Spleen (tissue), 11 donors: ENCODE measurements around the gene ADARB1. TPM values are rescaled to one million over a fixed set of nuclear protein-coding genes. Genes with fewer than 3 reads are reported as not detected.

Experiments used
- DNase-seq: peaks from one replicate; pipeline ENCODE4 v3.0.0-alpha.2; 2020
- H3K27ac ChIP-seq, 8 donors: fragments of 200-600 bp; sonication (generic) in 7 of 8; 1 replicate in 4 of 8; 2 replicates in 4 of 8; pipeline versions ENCODE4 v1.5.0 to v1.8.0; 2016 to 2021; ENCODE audit warnings: inconsistent platforms in 4 of 8, mild to moderate bottlenecking in 4 of 8, moderate library complexity in 1 of 8
- H3K27me3 ChIP-seq, 7 donors: fragments of 200-600 bp; sonication (generic) in 6 of 7; replicated peaks in 1 of 7; 1 replicate in 4 of 7; 2 replicates in 3 of 7; pipeline versions ENCODE4 v1.5.0 to v1.8.0; 2016 to 2021; ENCODE audit warnings: inconsistent platforms in 3 of 7, mild to moderate bottlenecking in 1 of 7
- H3K36me3 ChIP-seq, 6 donors: fragments of 200-600 bp; sonication (generic) in 5 of 6; 1 replicate in 4 of 6; 2 replicates in 2 of 6; pipeline versions ENCODE4 v1.5.0 to v1.8.0; 2016 to 2021; ENCODE audit warnings: inconsistent platforms in 2 of 6
- H3K4me1 ChIP-seq, 6 donors: fragments of 200-600 bp; sonication (generic) in 5 of 6; 1 replicate in 3 of 6; 2 replicates in 3 of 6; pipeline versions ENCODE4 v1.5.0 to v1.8.0; 2016 to 2021; ENCODE audit warnings: inconsistent platforms in 3 of 6
- H3K4me3 ChIP-seq, 8 donors: fragments of 200-600 bp; sonication (generic) in 7 of 8; 1 replicate in 4 of 8; 2 replicates in 4 of 8; pipeline versions ENCODE4 v1.5.0 to v1.8.0; 2016 to 2021; ENCODE audit warnings: inconsistent platforms in 4 of 8, mild to moderate bottlenecking in 4 of 8, moderate library complexity in 2 of 8
- H3K9me3 ChIP-seq, 8 donors: fragments of 200-600 bp; sonication (generic) in 7 of 8; 1 replicate in 4 of 8; 2 replicates in 4 of 8; pipeline versions ENCODE4 v1.5.0 to v1.8.0; 2016 to 2021; ENCODE audit warnings: inconsistent platforms in 4 of 8
- CTCF ChIP-seq, 11 experiments: fragments of 200-600 bp in 7 of 11; fragments of 450-650 bp in 4 of 11; sonication (generic) in 4 of 11; IDR thresholded peaks in 8 of 11; conservative IDR thresholded peaks in 3 of 11; 1 replicate in 7 of 11; 2 replicates in 4 of 11; pipeline versions ENCODE4 v1.4.0 to v1.8.0; 2016 to 2021; ENCODE audit warnings: antibody characterized with exemption in 11 of 11, inconsistent platforms in 4 of 11, mild to moderate bottlenecking in 1 of 11
- POLR2A ChIP-seq, 3 donors: fragments of 450-650 bp; IDR thresholded peaks; one replicate each; pipeline ENCODE4 v1.5.1; 2017; ENCODE audit warnings: antibody characterized with exemption in 3 of 3, mild to moderate bottlenecking in 1 of 3
- POLR2AphosphoS5 ChIP-seq, 3 donors: sonication (generic); formaldehyde crosslinking; IDR thresholded peaks; one replicate each; pipeline ENCODE4 v1.5.1; 2017; ENCODE audit warnings: antibody characterized with exemption in 3 of 3
- WGBS, 5 donors: extraction: QIAGEN DNeasy Blood & Tissue Kit in 3 of 5; methylation state at CpG; one replicate each; pipeline versions ENCODE4 v1.1.5 to v1.1.7; 2013 to 2018; 5-methylcytosine and 5-hydroxymethylcytosine counted together
- intact Hi-C: fragments of 100-400 bp; cut with DNase I; formaldehyde crosslinking; loops from one replicate; pipeline ENCODE4 v1.15.0; 2023; ENCODE audit warnings: low total_unique reads
- polyA plus RNA-seq, 3 donors: library from polyadenylated mRNA; stranded (reverse); fragments of 200-250 nt; gene quantifications; one replicate each; pipeline ENCODE4 v1.2.1, GENCODE V29; 2013
- total RNA-seq, 7 donors: library from RNA; depleted of rRNA in 3 of 7; stranded (reverse); fragments of >200 nt in 3 of 7; fragmentation: NEBNext Ultra II Directional in 4 of 7; extraction: Animal tissue kit (Norgen Biotek cat#: 25700) in 4 of 7; gene quantifications; one replicate each; pipeline versions ENCODE4 v1.1.0 to v1.2.1, GENCODE V29; 2016 to 2021
- donor health status: healthy with polysubstance abuse.
- donor health status: DM: no; HTN: no; CAD: no; lungs with moderate emphysema.
- donor health status: DM: no; HTN: no; CAD: no.
- donor health status: Bipolar disorder and iron deficiency.
- donor health status: healthy.
- donor health status: DM: no; HTN: no; CAD: no.
- donor health status: DM: yes; HTN: yes; CAD: no.

ADARB1 gene
- total and polyA plus RNA-seq, 10 donors: 9.1 to 50.8 (median 29.0) TPM

GRCh38 chr21:45267390-45267760 lies 193.0 kb downstream of the ADARB1 start:
- Histone ChIP-seq H3K27ac (no peak overlapping the region), H3K4me1 (peaks cover 0 to 16% (median 6%) of the 10 kb centered on the region in 6 donors), H3K4me3 (no peak overlapping the region), H3K9me3 (peaks cover 4 to 23% (median 22%) of the 10 kb centered on the region in 8 donors), H3K27me3 (no peaks in the 10 kb centered on the region), H3K36me3 (peaks cover 3 to 98% (median 70%) of the 10 kb centered on the region in 6 donors)
- DNase-seq: peak; percentile 65
- 94 to 97% (median 96%) methylated on average over 16 of the region's 16 CpGs for WGBS, 5 donors
- TF ChIP-seq POLR2A (IDR thresholded peaks at IDR 0.05) (no peak), POLR2AphosphoS5 (IDR thresholded peaks at IDR 0.05) (no peak), CTCF (IDR thresholded peaks at IDR 0.05 in 8 of 11, conservative IDR thresholded peaks at IDR 0.05 in 3 of 11) (no peak)
- intact Hi-C loops: no loop called here

- Histone ChIP-seq H3K27me3 (no peaks in the 10 kb centered on the region), H3K4me1 (peaks cover 0 to 16% (median 6%) of the 10 kb centered on the region in 6 donors), H3K4me3 (no peak overlapping the region), H3K36me3 (peaks cover 3 to 98% (median 77%) of the 10 kb centered on the region in 6 donors), H3K27ac (no peak overlapping the region), H3K9me3 (peaks cover 4 to 30% (median 25%) of the 10 kb centered on the region in 8 donors)
- peak; percentile 28 for DNase-seq
- TF ChIP-seq CTCF (IDR thresholded peaks at IDR 0.05 in 8 of 11, conservative IDR thresholded peaks at IDR 0.05 in 3 of 11) (no peak), POLR2A (IDR thresholded peaks at IDR 0.05) (no peak), POLR2AphosphoS5 (IDR thresholded peaks at IDR 0.05) (no peak)
- 91 to 100% (median 96%) methylated on average over 13 of the region's 13 CpGs for WGBS, 5 donors
- intact Hi-C loops: no loop called here
These were observed 195.5 kb downstream of the ADARB1 start for GRCh38 chr21:45269861-45270260.

- Histone ChIP-seq H3K4me3 (no peak overlapping the region), H3K27ac (no peak overlapping the region), H3K27me3 (no peaks in the 10 kb centered on the region), H3K36me3 (peaks cover 3 to 98% (median 77%) of the 10 kb centered on the region in 6 donors), H3K4me1 (peaks cover 0 to 16% (median 6%) of the 10 kb centered on the region in 6 donors), H3K9me3 (peaks cover 4 to 30% (median 25%) of the 10 kb centered on the region in 8 donors)
- intact Hi-C loops: no loop called here
- WGBS, 5 donors: 94 to 98% (median 97%) methylated on average over 13 of the region's 13 CpGs
- no peak for TF ChIP-seq CTCF (IDR thresholded peaks at IDR 0.05 in 8 of 11, conservative IDR thresholded peaks at IDR 0.05 in 3 of 11)
- no peak for TF ChIP-seq POLR2AphosphoS5 (IDR thresholded peaks at IDR 0.05)
- no peak for TF ChIP-seq POLR2A (IDR thresholded peaks at IDR 0.05)
- peak; percentile 37 for DNase-seq
These were observed 196.0 kb downstream of the ADARB1 start for GRCh38 chr21:45270306-45270821.

Other genes with a start within 250 kb of the ADARB1 start
- gene PTTG1IP, start 200.9 kb upstream of the ADARB1 start, total RNA-seq: 100 to 1,000 TPM; 121 to 189 (median 165) TPM
- 10 to 100 TPM; 57.6 to 69.3 (median 64.9) TPM for gene PTTG1IP, start 200.9 kb upstream of the ADARB1 start, polyA plus RNA-seq
- gene ITGB2, start 153.7 kb upstream of the ADARB1 start, total RNA-seq: 100 to 1,000 TPM; 285 to 754 (median 415) TPM
- gene ITGB2, start 153.7 kb upstream of the ADARB1 start, polyA plus RNA-seq: 100 to 1,000 TPM in 2 of 3 donors, 10 to 100 TPM in 1; 92.1 to 332 (median 250) TPM
- 10 to 100 TPM in 6 of 7 donors, 1 to 10 TPM in 1; 6.1 to 30.6 (median 26.4) TPM for gene SLX9, start 134.6 kb upstream of the ADARB1 start, total RNA-seq
- 10 to 100 TPM; 16.4 to 35.4 (median 28.5) TPM for gene SLX9, start 134.6 kb upstream of the ADARB1 start, polyA plus RNA-seq
- 10 to 100 TPM; 24.1 to 37.0 (median 28.8) TPM for gene POFUT2, start 213.3 kb downstream of the ADARB1 start, total RNA-seq
- 10 to 100 TPM; 10.5 to 23.2 (median 19.3) TPM for gene POFUT2, start 213.3 kb downstream of the ADARB1 start, polyA plus RNA-seq